GM23338 (cell line): ENCODE data around the gene C4A. TPM values are rescaled to one million over a fixed set of nuclear protein-coding genes. Genes with fewer than 3 reads are reported as not detected.

Experiments
- ATAC-seq: fragments of 200-7000 bp; cut with Tn5 transposase; 3 replicates; pipeline ENCODE4 v1.9.1; 2020
- DNase-seq: peaks from one replicate; pipeline ENCODE4 v3.0.0-alpha.2; 2015; ENCODE audit warnings: low spot score
- H2AFZ ChIP-seq: fragments of 200-600 bp; sonication (generic); 2 replicates; pipeline ENCODE4 v1.8.0; 2016; ENCODE audit warnings: antibody characterized with exemption, mild to moderate bottlenecking, moderate library complexity
- H3F3A ChIP-seq: fragments of 200-600 bp; sonication (generic); replicated peaks from 2 replicates; pipeline ENCODE4 v1.8.0; 2017; ENCODE audit warnings: antibody characterized with exemption, mixed run types, low read depth
- H3K27ac ChIP-seq: fragments of 200-600 bp; sonication (generic); 2 replicates; pipeline ENCODE4 v1.6.1; 2016; ENCODE audit warnings: low read depth
- H3K27me3 ChIP-seq: fragments of 200-600 bp; sonication (generic); 2 replicates; pipeline ENCODE4 v1.8.0; 2016; ENCODE audit warnings: mild to moderate bottlenecking, mixed run types, moderate library complexity; ENCODE audit not compliant: insufficient read depth
- H3K36me3 ChIP-seq: fragments of 200-600 bp; sonication (generic); 2 replicates; pipeline ENCODE4 v1.8.0; 2016; ENCODE audit warnings: mild to moderate bottlenecking; ENCODE audit not compliant: insufficient read depth
- H3K4me1 ChIP-seq: fragments of 200-600 bp; sonication (generic); 2 replicates; pipeline ENCODE4 v1.8.0; 2016; ENCODE audit warnings: mild to moderate bottlenecking, moderate library complexity; ENCODE audit not compliant: insufficient read depth
- H3K4me2 ChIP-seq: fragments of 200-600 bp; sonication (generic); 2 replicates; pipeline ENCODE4 v1.7.1; 2017; ENCODE audit warnings: mixed run types
- H3K4me3 ChIP-seq: fragments of 200-600 bp; sonication (generic); 2 replicates; pipeline ENCODE4 v1.6.1; 2016; ENCODE audit warnings: mixed run types
- H3K79me2 ChIP-seq: fragments of 200-600 bp; sonication (generic); replicated peaks from 2 replicates; pipeline ENCODE4 v1.8.0; 2017; ENCODE audit warnings: mild to moderate bottlenecking; ENCODE audit not compliant: insufficient read depth
- H3K9me2 ChIP-seq: fragments of 200-600 bp; sonication (generic); 2 replicates; pipeline ENCODE4 v1.8.0; 2017; ENCODE audit not compliant: insufficient read depth
- H4K20me1 ChIP-seq: fragments of 200-600 bp; sonication (generic); replicated peaks from 2 replicates; pipeline ENCODE4 v1.8.0; 2017; ENCODE audit warnings: mild to moderate bottlenecking; ENCODE audit not compliant: insufficient read depth
- H3K27ac Mint-ChIP-seq: 2 replicates; pipeline ENCODE4 v1.8.0; 2020; ENCODE audit warnings: inconsistent platforms, mild to moderate bottlenecking, moderate library complexity, mixed read lengths
- H3K27me3 Mint-ChIP-seq: 3 replicates; pipeline ENCODE4 v1.8.0; 2022; ENCODE audit warnings: low read depth, mild to moderate bottlenecking, moderate library complexity, mixed read lengths, inconsistent platforms; ENCODE audit not compliant: insufficient read depth, poor library complexity
- H3K36me3 Mint-ChIP-seq: 3 replicates; pipeline ENCODE4 v1.8.0; 2021; ENCODE audit warnings: low read depth, mild to moderate bottlenecking, inconsistent platforms, moderate library complexity, mixed read lengths
- H3K4me1 Mint-ChIP-seq: 3 replicates; pipeline ENCODE4 v1.8.0; 2020; ENCODE audit warnings: mild to moderate bottlenecking, inconsistent platforms, mixed read lengths
- H3K4me3 Mint-ChIP-seq: 3 replicates; pipeline ENCODE4 v1.8.0; 2021; ENCODE audit warnings: moderate library complexity, mild to moderate bottlenecking, inconsistent platforms, mixed read lengths
- H3K9me3 Mint-ChIP-seq: 3 replicates; pipeline ENCODE4 v1.8.0; 2020; ENCODE audit warnings: moderate library complexity, mild to moderate bottlenecking, inconsistent platforms, mixed read lengths
- CREB1 ChIP-seq: fragments of 250-450 bp; sonication (Bioruptor Pico); IDR thresholded peaks from 2 replicates; pipeline ENCODE4 v1.5.0; 2020; ENCODE audit warnings: low read depth, mild to moderate bottlenecking, moderate library complexity
- ETS1 ChIP-seq: IDR thresholded peaks from 2 replicates; pipeline ENCODE4 v1.6.1; 2016; ENCODE audit warnings: antibody characterized with exemption
- EZH2 ChIP-seq: fragments of 200-600 bp; sonication (generic); IDR thresholded peaks from one replicate; pipeline ENCODE4 v1.8.0; 2017; ENCODE audit warnings: antibody characterized with exemption, mild to moderate bottlenecking, low read depth; ENCODE audit not compliant: unreplicated experiment
- EZH2phosphoT487 ChIP-seq: fragments of 200-600 bp; sonication (generic); IDR thresholded peaks from one replicate; pipeline ENCODE4 v1.8.1; 2018; ENCODE audit warnings: antibody characterized with exemption; ENCODE audit not compliant: unreplicated experiment
- JUNB ChIP-seq: IDR thresholded peaks from one replicate; pipeline ENCODE4 v1.6.1; 2016; ENCODE audit warnings: antibody characterized with exemption; ENCODE audit not compliant: unreplicated experiment
- NANOG ChIP-seq: IDR thresholded peaks from 2 replicates; pipeline ENCODE4 v1.6.1; 2016; ENCODE audit warnings: antibody characterized with exemption, borderline replicate concordance
- STAT1 ChIP-seq: IDR thresholded peaks from one replicate; pipeline ENCODE4 v1.6.1; 2016; ENCODE audit warnings: antibody characterized with exemption; ENCODE audit not compliant: unreplicated experiment
- ZNF331 ChIP-seq: fragments of 250-450 bp; sonication (Bioruptor Pico); IDR thresholded peaks from 2 replicates; pipeline ENCODE4 v1.5.0; 2020; ENCODE audit warnings: low read depth, mild to moderate bottlenecking, moderate library complexity
- ZNF462 ChIP-seq: fragments of 250-450 bp; sonication (Bioruptor Pico); IDR thresholded peaks from 2 replicates; pipeline ENCODE4 v1.5.0; 2020; ENCODE audit warnings: mild to moderate bottlenecking, moderate library complexity
- polyA plus RNA-seq: library from polyadenylated mRNA; unstranded; fragments of >200 nt; fragmentation: Nextera tagmentation; extraction: Ambion mirVana; gene quantifications from 2 replicates; pipeline ENCODE4 v1.2.1, GENCODE V29; 2016
- total RNA-seq: library from RNA; depleted of rRNA; stranded (reverse); fragments of >200 nt; shearing (Covaris generic); gene quantifications from 2 replicates; pipeline ENCODE4 v1.2.3, GENCODE V29; 2014

C4A gene
- total and polyA plus RNA-seq, 2 experiments from 2014 or later, result 0.48 to 0.97 TPM

GRCh38 chr6:31967926-31968320, 13.9 kb upstream of the C4A start:
- peaks cover 66% of the 10 kb centered on the region for H3K36me3 Mint-ChIP-seq
- peaks cover 3% of the 10 kb centered on the region for H3K4me1 Mint-ChIP-seq
- peaks cover 21% of the 10 kb centered on the region for H3K27me3 Mint-ChIP-seq
- no peak overlapping the region for H3K4me3 Mint-ChIP-seq
- no peak overlapping the region for H3K27ac Mint-ChIP-seq
- ATAC-seq, result no peak
- H3K27me3 ChIP-seq, result no peaks in the 10 kb centered on the region
- peaks cover 10% of the 10 kb centered on the region for H3K36me3 ChIP-seq
- H3K27ac ChIP-seq, result no peak overlapping the region
- H3F3A ChIP-seq, result peaks cover 5% of the 10 kb centered on the region
- H3K9me2 ChIP-seq, result no peaks in the 10 kb centered on the region
- TF ChIP-seq CREB1 (CRISPR knock-in tag), result no peak
- TF ChIP-seq ZNF331 (CRISPR knock-in tag), result no peak
- TF ChIP-seq EZH2phosphoT487, result no peak
- no peak overlapping the region for H3K4me3 ChIP-seq
- H3K4me2 ChIP-seq, result no peak overlapping the region
- peaks cover 3% of the 10 kb centered on the region for H3K4me1 ChIP-seq
- no peaks in the 10 kb centered on the region; the same call in 1 of the 2 replicates for H4K20me1 ChIP-seq
- no peaks in the 10 kb centered on the region for H3K9me3 Mint-ChIP-seq
- H3K79me2 ChIP-seq, result peaks cover 6% of the 10 kb centered on the region; the same call in 1 of the 2 replicates
- no peak for DNase-seq
- H2AFZ ChIP-seq, result no peak overlapping the region

- Mint-ChIP-seq H3K4me3 (no peak overlapping the region), H3K36me3 (peaks cover 66% of the 10 kb centered on the region), H3K4me1 (peaks cover 7% of the 10 kb centered on the region), H3K27me3 (peaks cover 21% of the 10 kb centered on the region), H3K9me3 (peaks cover 2% of the 10 kb centered on the region; the same call in 1 of the 3 replicates), H3K27ac (no peak overlapping the region)
- Histone ChIP-seq H4K20me1 (no peaks in the 10 kb centered on the region; the same call in 1 of the 2 replicates), H3K36me3 (peaks cover 10% of the 10 kb centered on the region), H3F3A (peaks cover 9% of the 10 kb centered on the region), H2AFZ (no peak overlapping the region), H3K4me2 (no peak overlapping the region), H3K4me3 (no peak overlapping the region), H3K4me1 (peaks cover 6% of the 10 kb centered on the region), H3K79me2 (peaks cover 10% of the 10 kb centered on the region), H3K27ac (no peak overlapping the region), H3K27me3 (no peaks in the 10 kb centered on the region), H3K9me2 (no peaks in the 10 kb centered on the region)
- TF ChIP-seq JUNB, result no peak
- TF ChIP-seq CREB1 (CRISPR knock-in tag), result no peak
- TF ChIP-seq STAT1, result no peak
- no peak for TF ChIP-seq EZH2
- TF ChIP-seq EZH2phosphoT487, result no peak
- no peak for TF ChIP-seq NANOG
- TF ChIP-seq ETS1, result no peak
- TF ChIP-seq ZNF462, result no peak
- DNase-seq (no peak), ATAC-seq (no peak)
These were observed 13.5 kb upstream of the C4A start for GRCh38 chr6:31968326-31968725.
